Urinary bladder (tissue), 4 donors: Measurements from ENCODE around the gene TAF1B. TPM values are rescaled to one million over a fixed set of nuclear protein-coding genes. Genes with fewer than 3 reads are reported as not detected.

Source experiments
- DNase-seq: peaks from one replicate; pipeline ENCODE4 v3.0.0-alpha.2; 2015; ENCODE audit errors: extremely low spot score
- H3K27ac ChIP-seq: one replicate; pipeline ENCODE4 v1.5.1; 2013; ENCODE audit warnings: low read depth, mild to moderate bottlenecking, moderate library complexity
- H3K36me3 ChIP-seq: one replicate; pipeline ENCODE4 v1.6.1; 2013; ENCODE audit warnings: mild to moderate bottlenecking, moderate library complexity; ENCODE audit not compliant: insufficient read depth
- H3K4me1 ChIP-seq: one replicate; pipeline ENCODE4 v1.6.1; 2013; ENCODE audit warnings: mild to moderate bottlenecking, moderate library complexity; ENCODE audit not compliant: insufficient read depth
- H3K4me3 ChIP-seq: one replicate; pipeline ENCODE4 v1.5.1; 2013; ENCODE audit warnings: low read depth, low read length
- WGBS: extraction: QIAGEN DNeasy Blood & Tissue Kit; methylation state at CpG from one replicate; pipeline ENCODE4 v1.1.7; 2013; 5-methylcytosine and 5-hydroxymethylcytosine counted together
- polyA plus RNA-seq: library from polyadenylated mRNA; stranded (reverse); fragments of 200-250 nt; gene quantifications from one replicate; pipeline ENCODE4 v1.2.3, GENCODE V29; 2013
- total RNA-seq: library from RNA; depleted of rRNA; stranded (reverse); fragments of >200 nt; gene quantifications from one replicate; pipeline ENCODE4 v1.2.3, GENCODE V29; 2014
- donor health status: healthy with polysubstance abuse.
- donor health status: healthy.

The TAF1B gene
- total and polyA plus RNA-seq, 2 donors, result 7.5 to 53.4 TPM

- no peak for DNase-seq
- H3K36me3 ChIP-seq, result no peaks in the 10 kb centered on the region
- no peaks in the 10 kb centered on the region for H3K4me1 ChIP-seq
- no peak overlapping the region for H3K27ac ChIP-seq
- WGBS, result 19% methylated on average over 24 of the region's 24 CpGs
- H3K4me3 ChIP-seq, result no peak overlapping the region
These were observed 29.8 kb upstream of the TAF1B start for GRCh38 chr2:9813312-9814128.

GRCh38 chr2:9814129-9814868 is 29.0 kb upstream of the TAF1B start:
- H3K27ac ChIP-seq, result no peak overlapping the region
- H3K4me1 ChIP-seq, result no peaks in the 10 kb centered on the region
- no peak overlapping the region for H3K4me3 ChIP-seq
- DNase-seq, result no peak
- WGBS, result 69% methylated on average over 24 of the region's 24 CpGs
- no peaks in the 10 kb centered on the region for H3K36me3 ChIP-seq

DNA sequence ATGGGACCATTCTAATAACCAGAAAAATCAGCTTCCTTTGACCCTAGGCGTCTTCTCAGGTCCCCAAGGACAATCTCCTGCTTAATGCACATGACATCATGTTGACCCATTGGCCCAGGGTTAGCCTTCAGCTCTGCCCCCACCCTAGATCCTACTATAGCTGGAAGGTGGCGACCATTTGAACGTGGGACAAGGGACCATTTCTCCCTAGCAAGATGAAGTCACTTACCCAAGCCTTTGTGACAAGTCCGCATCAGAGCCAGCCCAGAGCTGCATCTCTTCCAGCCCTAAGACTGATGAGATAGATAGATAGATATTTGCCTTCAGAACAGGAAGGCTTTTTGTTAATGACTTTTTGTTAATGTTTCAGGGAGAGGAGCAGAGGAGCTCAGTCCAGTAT is 28.2 kb upstream of the TAF1B start:
- H3K4me3 ChIP-seq, result no peak overlapping the region
- no peak overlapping the region for H3K27ac ChIP-seq
- no peaks in the 10 kb centered on the region for H3K36me3 ChIP-seq
- DNase-seq, result no peak
- 96% methylated on average over 4 of the region's 4 CpGs for WGBS
- H3K4me1 ChIP-seq, result no peaks in the 10 kb centered on the region

- 88% methylated on average over 17 of the region's 17 CpGs for WGBS
These were observed 27.4 kb upstream of the TAF1B start for GRCh38 chr2:9815844-9816279.

GRCh38 chr2:9818097-9818496 is 25.2 kb upstream of the TAF1B start:
- Histone ChIP-seq H3K36me3 (no peaks in the 10 kb centered on the region), H3K4me3 (no peak overlapping the region), H3K27ac (no peak overlapping the region), H3K4me1 (no peaks in the 10 kb centered on the region)
- DNase-seq, result no peak
- 92% methylated on average over 2 of the region's 2 CpGs for WGBS

More at GRCh38 chr2:9815844-9816279, 27.4 kb upstream of the TAF1B start:
- H3K4me1 ChIP-seq, result no peaks in the 10 kb centered on the region
- DNase-seq, result no peak
- no peaks in the 10 kb centered on the region for H3K36me3 ChIP-seq
- H3K4me3 ChIP-seq, result no peak overlapping the region
- no peak overlapping the region for H3K27ac ChIP-seq

DNA sequence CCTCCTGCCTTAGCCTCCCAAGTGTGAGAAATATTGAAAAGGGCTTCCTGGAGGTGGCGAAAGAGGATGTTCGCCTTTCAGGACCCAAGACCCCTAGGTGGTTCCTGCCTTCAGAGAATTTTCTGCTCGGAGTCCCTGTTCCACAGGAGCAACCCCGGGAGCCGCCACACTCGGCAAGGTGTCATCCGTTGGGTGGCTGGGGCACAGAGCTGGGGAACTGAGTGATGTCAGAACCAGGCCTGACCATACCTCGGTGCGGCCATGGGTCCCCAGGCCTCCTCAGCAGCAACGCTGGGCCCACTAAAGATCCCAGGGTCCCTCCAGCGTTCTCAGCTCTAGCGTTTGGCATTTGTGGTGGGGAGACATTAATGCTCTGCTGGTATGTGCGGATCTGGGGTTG is 23.7 kb upstream of the TAF1B start:
- no peak for DNase-seq
- WGBS, result 93% methylated on average over 13 of the region's 13 CpGs
- Histone ChIP-seq H3K36me3 (no peaks in the 10 kb centered on the region), H3K4me1 (no peaks in the 10 kb centered on the region), H3K4me3 (no peak overlapping the region), H3K27ac (no peak overlapping the region)

GRCh38 chr2:9820020-9820973 is 23.0 kb upstream of the TAF1B start:
- no peak overlapping the region for H3K4me3 ChIP-seq
- H3K36me3 ChIP-seq, result no peaks in the 10 kb centered on the region
- no peak overlapping the region for H3K27ac ChIP-seq
- WGBS, result 85% methylated on average over 32 of the region's 32 CpGs
- no peaks in the 10 kb centered on the region for H3K4me1 ChIP-seq
- DNase-seq, result no peak

GRCh38 chr2:9821805-9822445 is 21.3 kb upstream of the TAF1B start:
- DNase-seq, result no peak
- no peak overlapping the region for H3K4me3 ChIP-seq
- H3K36me3 ChIP-seq, result no peaks in the 10 kb centered on the region
- 94% methylated on average over 12 of the region's 12 CpGs for WGBS
- no peak overlapping the region for H3K27ac ChIP-seq
- H3K4me1 ChIP-seq, result no peaks in the 10 kb centered on the region

DNA sequence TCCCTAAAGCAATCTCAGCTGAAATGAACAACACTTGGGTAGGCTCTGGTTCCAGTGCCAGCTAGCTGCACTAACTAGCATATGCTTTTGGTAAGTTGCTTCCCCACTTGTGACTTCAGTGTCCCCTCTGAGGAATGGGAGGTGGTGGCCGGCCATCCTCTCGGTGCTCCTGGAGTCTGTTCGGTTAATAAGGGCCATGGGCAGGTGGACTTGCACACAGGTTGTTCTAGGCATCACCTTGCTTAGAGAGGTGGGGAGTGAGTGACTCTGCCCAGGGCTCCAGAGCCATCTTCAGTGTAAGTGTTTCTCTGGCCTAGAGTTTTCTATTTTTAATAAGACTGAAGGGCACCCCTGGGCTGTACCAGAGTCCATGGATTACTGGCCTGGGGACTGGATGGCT is 18.8 kb upstream of the TAF1B start:
- H3K4me1 ChIP-seq, result no peaks in the 10 kb centered on the region
- no peak overlapping the region for H3K27ac ChIP-seq
- 93% methylated on average over 3 of the region's 3 CpGs for WGBS
- no peak overlapping the region for H3K4me3 ChIP-seq
- DNase-seq, result no peak
- no peaks in the 10 kb centered on the region for H3K36me3 ChIP-seq

- DNase-seq, result no peak
- Histone ChIP-seq H3K36me3 (no peaks in the 10 kb centered on the region), H3K4me3 (no peak overlapping the region), H3K4me1 (no peaks in the 10 kb centered on the region), H3K27ac (no peak overlapping the region)
- WGBS, result 71% methylated on average over 5 of the region's 5 CpGs
These were observed 18.1 kb upstream of the TAF1B start for GRCh38 chr2:9824956-9825720.

DNA sequence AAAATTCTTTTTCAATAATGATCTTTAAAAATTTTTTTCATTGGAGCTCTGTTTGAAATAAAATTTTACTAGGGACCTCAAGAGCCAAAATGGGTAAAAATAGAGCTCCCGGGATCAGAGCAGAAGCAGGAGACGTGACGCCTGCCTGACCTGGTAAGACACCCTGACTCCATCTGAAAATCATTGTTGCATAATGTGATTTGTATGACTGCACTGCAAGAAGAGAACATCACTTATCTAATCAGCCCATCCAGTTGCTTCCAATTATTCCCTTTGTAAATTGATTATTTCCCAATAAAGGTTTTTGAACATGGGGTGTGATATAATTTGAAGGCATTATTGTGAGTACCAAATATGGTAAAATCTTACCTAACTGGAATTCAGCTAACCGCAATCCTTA is 17.1 kb upstream of the TAF1B start:
- WGBS, result 61% methylated on average over 4 of the region's 4 CpGs
- Histone ChIP-seq H3K4me1 (no peaks in the 10 kb centered on the region), H3K27ac (no peak overlapping the region), H3K4me3 (no peak overlapping the region), H3K36me3 (no peaks in the 10 kb centered on the region)
- DNase-seq, result no peak

DNA sequence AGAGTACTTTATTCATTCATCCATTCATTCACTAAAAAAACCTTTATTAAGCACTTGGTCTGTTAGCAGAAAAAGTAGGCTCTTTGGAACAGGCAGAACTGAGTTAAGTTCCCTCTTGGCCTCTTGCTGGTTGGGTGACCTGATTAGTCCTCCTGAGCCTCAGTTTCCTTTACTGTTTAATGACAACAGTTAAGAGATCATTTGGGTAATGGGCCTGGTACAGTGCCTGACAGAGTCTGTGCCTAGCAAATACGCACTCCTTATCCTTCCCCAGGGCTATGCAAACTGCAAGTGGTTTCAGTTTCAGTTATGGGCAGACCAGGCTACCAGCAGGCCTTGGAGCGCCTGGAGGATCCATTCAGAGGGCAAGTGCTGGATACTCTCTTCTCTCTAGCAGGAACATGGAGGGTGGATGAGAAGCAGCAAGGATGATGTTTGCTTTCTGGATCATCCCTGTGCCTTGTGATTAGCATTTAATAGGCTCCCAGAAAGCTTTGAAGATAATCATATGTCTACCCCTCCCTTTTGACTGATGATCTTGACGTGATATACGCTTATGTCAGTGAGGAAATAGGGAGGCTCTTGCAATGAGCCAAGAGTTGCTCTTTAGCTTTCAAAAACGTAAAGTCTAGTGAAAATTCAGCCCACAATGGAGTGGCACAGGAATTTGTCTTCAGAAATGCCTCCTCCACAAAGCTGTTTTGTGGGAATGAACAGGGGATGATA is 12.4 kb upstream of the TAF1B start:
- H3K27ac ChIP-seq, result no peak overlapping the region
- no peak for DNase-seq
- no peaks in the 10 kb centered on the region for H3K36me3 ChIP-seq
- H3K4me1 ChIP-seq, result no peaks in the 10 kb centered on the region
- no peak overlapping the region for H3K4me3 ChIP-seq
- WGBS, result 67% methylated on average over 5 of the region's 5 CpGs
